CMK (cell line): Measurements from ENCODE around the gene COL4A6.

Source experiments
- DNase-seq: peaks from one replicate; pipeline ENCODE4 v3.0.0-alpha.2; 2010; ENCODE audit warnings: low read depth

The COL4A6 gene

GRCh38 chrX:108216919-108217571 lies 221.2 kb downstream of the COL4A6 start:
- DNase-seq = no peak

DNA sequence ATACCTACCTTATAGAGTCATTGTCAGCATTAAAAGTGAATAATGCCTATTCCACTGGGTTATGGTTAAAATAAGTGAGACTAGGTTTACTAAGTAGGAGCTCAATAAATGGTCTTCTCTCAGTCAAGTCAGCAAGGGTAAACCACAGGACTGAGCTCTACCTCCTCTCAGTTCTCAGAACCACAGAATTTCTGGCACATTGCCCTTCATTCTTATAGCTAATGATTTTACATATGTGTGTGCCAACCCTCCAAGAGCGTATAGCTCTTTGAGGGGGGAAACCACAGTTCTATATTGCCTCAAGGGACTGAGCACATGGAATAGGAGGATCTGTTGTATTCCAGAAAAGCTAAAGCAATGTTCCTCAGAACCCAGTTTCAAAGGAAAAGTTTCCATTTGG lies 221.8 kb downstream of the COL4A6 start:
- DNase-seq = no peak

- no peak for DNase-seq
These were observed 226.9 kb downstream of the COL4A6 start for GRCh38 chrX:108211301-108211700.

- DNase-seq = no peak
These were observed 229.1 kb downstream of the COL4A6 start for GRCh38 chrX:108209006-108209554.

- no peak for DNase-seq
These were observed 234.7 kb downstream of the COL4A6 start for GRCh38 chrX:108203540-108203939.

GRCh38 chrX:108199691-108200090 lies 238.5 kb downstream of the COL4A6 start:
- no peak for DNase-seq

DNA sequence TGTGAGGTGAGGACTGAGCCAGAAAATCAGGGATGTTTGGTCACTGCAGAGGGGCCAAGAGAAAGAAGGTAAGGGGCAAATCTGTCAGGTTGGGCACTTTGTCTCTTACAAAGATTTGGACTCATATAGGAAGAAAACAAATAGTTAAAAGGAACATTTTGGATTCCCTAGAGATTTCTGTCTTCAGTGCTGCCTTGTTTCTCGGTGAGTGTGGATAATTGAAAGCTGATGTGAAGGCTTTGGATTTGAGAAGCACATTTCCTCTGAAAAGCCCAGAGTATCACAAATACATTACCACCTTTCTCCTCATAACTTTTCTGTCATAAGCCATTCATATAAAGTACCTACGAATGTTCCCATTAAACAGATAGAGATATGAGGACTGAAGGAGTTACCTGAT lies 239.2 kb downstream of the COL4A6 start:
- no peak for DNase-seq

DNA sequence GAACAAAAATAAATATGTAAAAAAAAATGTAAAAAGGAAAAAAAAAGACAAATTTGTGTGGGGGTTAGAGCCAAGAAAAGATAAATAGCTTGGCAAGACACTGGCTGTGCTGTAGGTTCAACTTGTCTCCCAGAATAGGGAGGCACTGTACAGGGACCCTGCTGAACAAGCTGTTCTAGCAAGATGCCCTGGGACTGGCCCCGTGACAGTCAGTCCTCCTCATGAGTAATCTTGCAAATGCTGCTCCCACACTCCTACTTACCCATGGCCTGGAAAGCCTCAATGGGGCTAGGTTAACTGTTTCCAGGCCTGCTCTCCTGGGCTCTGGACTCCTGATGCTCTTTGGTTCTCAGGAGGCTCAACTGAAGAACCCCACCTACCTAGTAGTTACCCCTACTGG lies 239.8 kb downstream of the COL4A6 start:
- no peak for DNase-seq

- DNase-seq = no peak
These were observed 251.4 kb downstream of the COL4A6 start for GRCh38 chrX:108186811-108187210.

DNA sequence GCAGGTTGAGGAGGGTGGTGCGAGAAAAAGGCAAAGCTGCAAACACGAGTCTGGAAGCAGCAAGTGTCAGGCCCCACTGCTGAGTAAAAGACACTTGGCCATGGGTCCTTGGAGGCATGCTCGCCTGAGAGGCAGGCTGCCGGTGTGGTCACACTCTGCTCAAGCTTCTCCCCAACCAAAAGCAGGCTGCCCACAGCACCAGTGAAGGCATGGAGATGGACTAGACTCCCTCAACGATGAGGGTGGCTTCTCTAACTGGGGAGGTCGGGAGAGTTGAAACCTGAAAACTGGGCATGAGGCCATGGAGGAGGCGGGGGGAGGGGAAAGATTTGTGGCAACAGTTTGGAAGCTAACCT lies 260.1 kb downstream of the COL4A6 start:
- no peak for DNase-seq

GRCh38 chrX:108177351-108178142 lies 260.7 kb downstream of the COL4A6 start:
- no peak for DNase-seq

- DNase-seq = no peak
These were observed 264.3 kb downstream of the COL4A6 start for GRCh38 chrX:108173874-108174273.

- no peak for DNase-seq
These were observed 266.6 kb downstream of the COL4A6 start for GRCh38 chrX:108171671-108172070.

DNA sequence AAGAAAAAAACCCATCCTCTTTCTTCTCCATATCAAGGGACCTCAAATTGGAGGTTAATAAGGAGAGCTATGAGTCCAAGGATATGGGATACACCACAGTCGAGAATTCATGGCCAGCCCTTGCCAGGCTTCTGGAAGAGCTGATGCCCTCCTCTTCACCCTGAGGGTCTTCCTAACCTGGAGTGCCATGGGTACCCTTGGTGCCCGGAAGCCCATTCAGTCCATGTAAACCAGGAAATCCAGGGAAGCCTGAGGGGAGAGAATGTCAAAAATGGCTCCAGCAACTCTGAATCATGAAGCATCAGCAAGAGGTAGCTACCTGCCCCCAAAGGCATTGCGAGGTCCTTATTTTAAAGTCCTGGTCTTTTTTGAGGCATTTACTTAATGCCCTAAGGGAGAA lies 268.5 kb downstream of the COL4A6 start:
- no peak for DNase-seq

GRCh38 chrX:108168961-108169740 lies 269.1 kb downstream of the COL4A6 start:
- DNase-seq = no peak

DNA sequence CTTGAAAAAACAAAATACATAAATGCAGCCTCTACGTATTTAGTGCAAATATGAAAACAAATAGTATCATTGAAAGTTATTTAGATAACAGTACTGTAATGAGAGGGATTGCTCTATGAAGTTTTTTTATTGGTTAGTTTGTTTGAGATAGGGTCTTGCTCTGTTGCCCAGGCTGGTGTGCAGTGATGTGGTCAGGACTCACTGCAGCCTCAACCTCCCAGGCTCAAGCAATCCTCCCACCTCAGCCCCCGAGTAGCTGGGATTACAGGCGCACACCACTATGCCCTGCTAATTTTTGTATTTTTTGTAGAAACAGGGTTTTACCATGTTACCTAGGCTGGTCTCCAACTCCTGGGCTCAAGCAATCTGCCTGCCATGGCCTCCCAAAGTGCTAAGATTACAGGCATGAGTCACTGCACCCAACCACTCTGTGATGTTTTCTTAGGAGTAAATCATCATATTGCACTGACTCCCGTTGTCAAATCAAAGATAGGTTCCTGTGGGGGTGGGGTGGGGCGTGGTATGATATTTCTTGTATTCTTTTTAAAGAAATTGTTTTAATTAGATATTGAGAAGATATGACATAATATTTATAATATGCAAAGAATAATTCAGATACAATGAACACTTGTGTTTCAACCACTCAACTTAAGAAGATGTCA lies 270.9 kb downstream of the COL4A6 start:
- DNase-seq = no peak

GRCh38 chrX:108165383-108166111 lies 272.7 kb downstream of the COL4A6 start:
- DNase-seq = no peak

- DNase-seq = no peak
These were observed 274.7 kb downstream of the COL4A6 start for GRCh38 chrX:108163333-108164082.

DNA sequence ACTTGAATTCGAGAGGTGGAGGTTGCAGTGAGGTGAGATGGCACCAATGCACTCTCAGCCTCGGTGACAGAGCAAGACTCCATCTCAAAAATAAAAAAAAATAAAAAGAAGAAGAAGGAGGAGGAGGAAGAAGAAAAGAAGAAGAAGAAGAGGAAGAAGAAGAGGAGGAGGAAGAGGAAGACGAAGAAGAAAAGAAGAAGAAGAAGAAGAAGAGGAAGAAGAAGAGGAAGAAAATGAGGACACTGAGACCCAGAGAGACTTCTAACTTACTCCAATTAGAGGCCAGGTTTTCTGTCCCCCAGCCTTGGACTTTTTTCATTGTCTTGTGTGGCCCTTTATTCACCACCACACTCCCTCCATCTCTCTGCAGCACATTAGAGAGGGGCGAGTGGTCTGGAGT lies 276.0 kb downstream of the COL4A6 start:
- no peak for DNase-seq

DNA sequence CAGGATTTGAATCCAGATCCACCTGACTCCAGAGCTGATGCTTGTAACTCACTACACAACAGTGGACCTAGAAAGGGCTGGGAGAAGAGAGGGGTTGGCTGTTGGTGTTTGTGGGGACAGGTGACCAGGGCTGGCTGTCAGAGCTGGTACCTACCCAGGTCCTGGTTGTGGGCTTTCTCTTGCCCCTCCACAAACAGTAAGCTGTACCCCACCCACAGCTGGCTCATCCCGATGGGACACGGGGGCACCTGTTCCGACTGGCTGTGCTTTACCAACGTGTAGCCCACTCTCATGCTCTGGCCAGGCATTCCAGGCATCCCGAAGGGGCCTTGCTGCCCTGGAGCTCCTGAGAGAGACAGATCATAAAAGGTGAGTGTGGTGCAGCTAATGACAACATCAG lies 277.9 kb downstream of the COL4A6 start:
- DNase-seq = no peak
